ENCODE results near the gene SMYD3. TPM values are rescaled to one million over a fixed set of nuclear protein-coding genes. Genes with fewer than 3 reads are reported as not detected.

SMYD3 gene
- total RNA-seq, 2 donors from 2014 or later, result 16.7 to 18.2 TPM

GRCh38 chr1:246518456-246519205 lies 11.6 kb upstream of the SMYD3 start:
- no peak for DNase-seq (ENCODE audit: low spot score)
- intact Hi-C loops (cut with DNase I), result no loop called here

- intact Hi-C loops (cut with DNase I), result no loop called here
- DNase-seq (ENCODE audit: low spot score), result no peak
Measured at GRCh38 chr1:246517391-246517790, 10.3 kb upstream of the SMYD3 start.

- no peak for DNase-seq (ENCODE audit: low spot score)
- intact Hi-C loops (cut with DNase I), result no loop called here
Measured at GRCh38 chr1:246516126-246516525, 9.0 kb upstream of the SMYD3 start.

- intact Hi-C loops (cut with DNase I), result no loop called here
- DNase-seq (ENCODE audit: low spot score), result no peak
Measured at GRCh38 chr1:246515390-246516005, 8.4 kb upstream of the SMYD3 start.

GRCh38 chr1:246513619-246514343 lies 6.7 kb upstream of the SMYD3 start:
- no peak for DNase-seq (ENCODE audit: low spot score)
- intact Hi-C loops (cut with DNase I), result no loop called here

- DNase-seq (ENCODE audit: low spot score), result no peak
- intact Hi-C loops (cut with DNase I), result no loop called here
Measured at GRCh38 chr1:246513041-246513440, 6.0 kb upstream of the SMYD3 start.

- intact Hi-C loops (cut with DNase I), result no loop called here
Measured at GRCh38 chr1:246512635-246513034, 5.6 kb upstream of the SMYD3 start.

GRCh38 chr1:246512230-246512629 lies 5.2 kb upstream of the SMYD3 start:
- intact Hi-C loops (cut with DNase I), result no loop called here

More at GRCh38 chr1:246512635-246513034, 5.6 kb upstream of the SMYD3 start:
- DNase-seq (ENCODE audit: low spot score), result no peak

GRCh38 chr1:246511203-246511602 lies 4.1 kb upstream of the SMYD3 start:
- DNase-seq (ENCODE audit: low spot score), result no peak
- intact Hi-C loops (cut with DNase I), result no loop called here

More at GRCh38 chr1:246512230-246512629, 5.2 kb upstream of the SMYD3 start:
- DNase-seq (ENCODE audit: low spot score), result no peak

- intact Hi-C loops (cut with DNase I), result no loop called here
- DNase-seq (ENCODE audit: low spot score), result no peak
Measured at GRCh38 chr1:246510147-246511030, 3.3 kb upstream of the SMYD3 start.

GRCh38 chr1:246508897-246509688 lies 2.0 kb upstream of the SMYD3 start:
- intact Hi-C loops (cut with DNase I), result no loop called here
- no peak for DNase-seq (ENCODE audit: low spot score)

- intact Hi-C loops (cut with DNase I), result no loop called here
- DNase-seq (ENCODE audit: low spot score), result no peak
Measured at GRCh38 chr1:246506367-246506673, 759 bp downstream of the SMYD3 start.

- DNase-seq (ENCODE audit: low spot score), result no peak
- intact Hi-C loops (cut with DNase I), result loop anchor here in 1 of 2 donors (5.0 kb wide), 1 partner anchor 189 kb away; no protein-coding TSS in a partner anchor
Measured at GRCh38 chr1:246503341-246503740, 3.7 kb downstream of the SMYD3 start.

- intact Hi-C loops (cut with DNase I), result loop anchor here in 1 of 2 donors (5.0 kb wide), 1 partner anchor 200 kb away; no protein-coding TSS in a partner anchor
- no peak for DNase-seq (ENCODE audit: low spot score)
Measured at GRCh38 chr1:246497331-246497915, 9.7 kb downstream of the SMYD3 start.

GRCh38 chr1:246492611-246493245 lies 14.4 kb downstream of the SMYD3 start:
- intact Hi-C loops (cut with DNase I), result loop anchor here in 1 of 2 donors (2.0 kb wide), 1 partner anchor 1340 kb away; no protein-coding TSS in a partner anchor
- peak; percentile 85 for DNase-seq (ENCODE audit: low spot score)

- intact Hi-C loops (cut with DNase I), result loop anchor here in 1 of 2 donors (2.0 kb wide), 1 partner anchor 1339 kb away; no protein-coding TSS in a partner anchor
- no peak for DNase-seq (ENCODE audit: low spot score)
Measured at GRCh38 chr1:246491551-246492053, 15.5 kb downstream of the SMYD3 start.

- intact Hi-C loops (cut with DNase I), result loop anchor here in 1 of 2 donors (10.0 kb wide), 1 partner anchor 474 kb away; no protein-coding TSS in a partner anchor
- no peak for DNase-seq (ENCODE audit: low spot score)
Measured at GRCh38 chr1:246488674-246489073, 18.4 kb downstream of the SMYD3 start.
